Neuronal stem cell (in vitro differentiated cells): Measurements from ENCODE around the gene CTDP1.

ENCODE experiments used
- DNase-seq: peaks from one replicate; pipeline ENCODE4 v3.0.0-alpha.2; 2013; ENCODE audit warnings: low spot score
- H2AFZ ChIP-seq: one replicate; pipeline ENCODE4 v1.6.1; 2013; ENCODE audit warnings: mild to moderate bottlenecking, low read length, inconsistent platforms
- H2AK5ac ChIP-seq: 2 replicates; pipeline ENCODE4 v1.6.1; 2013; ENCODE audit warnings: low read depth, mild to moderate bottlenecking, inconsistent platforms, low read length, moderate library complexity, mixed read lengths
- H2BK120ac ChIP-seq: 2 replicates; pipeline ENCODE4 v1.6.1; 2013; ENCODE audit warnings: low read depth, mild to moderate bottlenecking, inconsistent platforms, low read length, moderate library complexity, mixed read lengths
- H2BK12ac ChIP-seq: one replicate; pipeline ENCODE4 v1.6.1; 2013; ENCODE audit warnings: low read length, inconsistent platforms
- H2BK15ac ChIP-seq: 2 replicates; pipeline ENCODE4 v1.6.1; 2013; ENCODE audit warnings: mild to moderate bottlenecking, low read length, inconsistent platforms, mixed read lengths
- H2BK5ac ChIP-seq: one replicate; pipeline ENCODE4 v1.6.1; 2013; ENCODE audit warnings: inconsistent platforms, mild to moderate bottlenecking, low read length, moderate library complexity
- H3K14ac ChIP-seq: one replicate; pipeline ENCODE4 v1.6.1; 2013; ENCODE audit warnings: low read length, inconsistent platforms
- H3K18ac ChIP-seq: 2 replicates; pipeline ENCODE4 v1.6.1; 2013; ENCODE audit warnings: low read length, inconsistent platforms
- H3K23ac ChIP-seq: 2 replicates; pipeline ENCODE4 v1.6.1; 2013; ENCODE audit warnings: low read depth, mild to moderate bottlenecking, mixed read lengths, low read length, inconsistent platforms; ENCODE audit not compliant: poor library complexity
- H3K27ac ChIP-seq: replicated peaks from 3 replicates; pipeline ENCODE4 v1.5.1; 2013; ENCODE audit warnings: low read length, inconsistent platforms
- H3K27me3 ChIP-seq, 3 experiments: 2 replicates each; pipeline ENCODE4 v1.6.1; 2013; ENCODE audit warnings: low read length in 3 of 3, mild to moderate bottlenecking in 2 of 3, inconsistent platforms in 1 of 3, low read depth in 1 of 3, mixed read lengths in 1 of 3, moderate library complexity in 1 of 3; ENCODE audit not compliant: control insufficient read depth in 3 of 3, insufficient read depth in 3 of 3
- H3K36me3 ChIP-seq, 2 donors: replicated peaks in 1 of 2; 2 replicates each; pipeline ENCODE4 v1.6.1; 2013; ENCODE audit warnings: low read length in 2 of 2; ENCODE audit not compliant: control insufficient read depth in 2 of 2, insufficient read depth in 2 of 2
- H3K4ac ChIP-seq: 2 replicates; pipeline ENCODE4 v1.6.1; 2013; ENCODE audit warnings: inconsistent platforms, mild to moderate bottlenecking, low read length, moderate library complexity
- H3K4me1 ChIP-seq, 2 donors: 1 replicate in 1 of 2; 2 replicates in 1 of 2; pipeline ENCODE4 v1.6.1; 2013; ENCODE audit warnings: low read length in 2 of 2, low read depth in 1 of 2; ENCODE audit not compliant: control insufficient read depth in 2 of 2, insufficient read depth in 1 of 2
- H3K4me2 ChIP-seq: one replicate; pipeline ENCODE4 v1.6.1; 2013; ENCODE audit warnings: mild to moderate bottlenecking, low read length, inconsistent platforms; ENCODE audit not compliant: insufficient read depth, poor library complexity, severe bottlenecking
- H3K4me3 ChIP-seq, 2 donors: 2 replicates each; pipeline ENCODE4 v1.5.1; 2013; ENCODE audit warnings: low read length in 2 of 2, mild to moderate bottlenecking in 2 of 2, inconsistent platforms in 1 of 2, moderate library complexity in 1 of 2
- H3K79me1 ChIP-seq: one replicate; pipeline ENCODE4 v1.6.1; 2013; ENCODE audit warnings: low read depth, mild to moderate bottlenecking, inconsistent platforms, low read length, moderate library complexity
- H3K9ac ChIP-seq: one replicate; pipeline ENCODE4 v1.6.1; 2013; ENCODE audit warnings: mild to moderate bottlenecking, low read depth, low read length, inconsistent platforms; ENCODE audit not compliant: poor library complexity
- H3K9me3 ChIP-seq, 2 donors: replicated peaks in 1 of 2; 2 replicates each; pipeline versions ENCODE3 to v1.6.1; 2013; ENCODE audit warnings: low read length in 2 of 2, mild to moderate bottlenecking in 2 of 2, inconsistent platforms in 1 of 2, low read depth in 1 of 2, mixed read lengths in 1 of 2, moderate library complexity in 1 of 2; ENCODE audit not compliant: control insufficient read depth in 2 of 2, insufficient read depth in 1 of 2
- H4K8ac ChIP-seq: one replicate; pipeline ENCODE4 v1.6.1; 2013; ENCODE audit warnings: low read depth, mild to moderate bottlenecking, inconsistent platforms, low read length, moderate library complexity
- H4K91ac ChIP-seq: one replicate; pipeline ENCODE4 v1.6.1; 2013; ENCODE audit warnings: low read length, low read depth, mild to moderate bottlenecking, inconsistent platforms; ENCODE audit not compliant: poor library complexity
- WGBS, 2 donors: extraction: QIAGEN DNeasy Blood & Tissue Kit; methylation state at CpG; one replicate each; pipeline ENCODE4 v1.1.7; 2013; ENCODE audit warnings: missing lambda C conversion rate in 2 of 2, mixed read lengths in 1 of 2; ENCODE audit not compliant: insufficient read length in 2 of 2, insufficient replicate concordance in 1 of 2; ENCODE audit errors: extremely low coverage in 2 of 2; 5-methylcytosine and 5-hydroxymethylcytosine counted together

CTDP1 gene

GRCh38 chr18:79712206-79712857 lies 32.7 kb downstream of the CTDP1 start:
- peaks cover 26 to 88% of the 10 kb centered on the region in 2 donors for H3K36me3 ChIP-seq
- H2AFZ ChIP-seq, result no peak overlapping the region

GRCh38 chr18:79713341-79713740 lies 33.7 kb downstream of the CTDP1 start:
- Histone ChIP-seq H3K4ac (no peak overlapping the region), H2BK12ac (no peak overlapping the region), H3K9me3 (no peaks in the 10 kb centered on the region), H4K8ac (no peak overlapping the region), H3K4me2 (no peak overlapping the region), H2BK5ac (no peak overlapping the region), H3K9ac (no peak overlapping the region), H2BK15ac (no peak overlapping the region), H3K36me3 (peaks cover 22 to 83% of the 10 kb centered on the region in 2 donors), H3K23ac (no peak overlapping the region), H3K4me3 (no peak overlapping the region), H3K27ac (no peak overlapping the region), H2AK5ac (no peak overlapping the region), H3K27me3 (no peaks in the 10 kb centered on the region), H2AFZ (no peak overlapping the region), H3K14ac (no peak overlapping the region), H3K18ac (no peak overlapping the region), H2BK120ac (no peak overlapping the region), H4K91ac (no peak overlapping the region), H3K4me1 (no peaks in the 10 kb centered on the region), H3K79me1 (peaks cover 4% of the 10 kb centered on the region)
- no peak for DNase-seq
- no CpG with 5 or more reads among the region's 11 CpGs for WGBS, 2 donors

More at GRCh38 chr18:79712206-79712857, 32.7 kb downstream of the CTDP1 start:
- Histone ChIP-seq H3K4ac (no peak overlapping the region), H2BK5ac (no peak overlapping the region), H3K27me3 (no peaks in the 10 kb centered on the region), H3K4me1 (no peaks in the 10 kb centered on the region), H3K79me1 (peaks cover 4% of the 10 kb centered on the region), H3K9ac (no peak overlapping the region), H2BK15ac (no peak overlapping the region), H3K27ac (no peak overlapping the region), H3K9me3 (no peaks in the 10 kb centered on the region), H3K23ac (no peak overlapping the region), H2AK5ac (no peak overlapping the region), H3K4me2 (no peak overlapping the region), H3K4me3 (no peak overlapping the region), H2BK12ac (no peak overlapping the region), H4K8ac (peak overlapping the region; percentile 31), H4K91ac (no peak overlapping the region), H3K14ac (no peak overlapping the region), H2BK120ac (no peak overlapping the region), H3K18ac (no peak overlapping the region)
- no peak for DNase-seq
- no CpG with 5 or more reads among the region's 20 CpGs for WGBS, 2 donors

- no CpG with 5 or more reads among the region's 47 CpGs for WGBS, 2 donors
- Histone ChIP-seq H3K9me3 (no peaks in the 10 kb centered on the region), H3K36me3 (peaks cover 23 to 86% of the 10 kb centered on the region in 2 donors), H3K79me1 (peaks cover 4% of the 10 kb centered on the region), H3K14ac (peak overlapping the region; percentile 71), H2AK5ac (no peak overlapping the region), H3K27me3 (no peaks in the 10 kb centered on the region), H2AFZ (no peak overlapping the region), H3K9ac (peak overlapping the region; percentile 70), H2BK15ac (no peak overlapping the region), H3K4me1 (no peaks in the 10 kb centered on the region), H2BK12ac (no peak overlapping the region), H3K18ac (no peak overlapping the region), H3K4me3 (peak overlapping the region in 1 of 2 donors; percentile 47), H4K8ac (no peak overlapping the region), H3K23ac (peak overlapping the region; percentile 73), H3K4me2 (no peak overlapping the region), H2BK120ac (no peak overlapping the region), H2BK5ac (no peak overlapping the region), H3K27ac (no peak overlapping the region), H4K91ac (no peak overlapping the region), H3K4ac (no peak overlapping the region)
- DNase-seq, result no peak
Observed at GRCh38 chr18:79714531-79715240, 35.1 kb downstream of the CTDP1 start.

GRCh38 chr18:79715280-79715679 lies 35.7 kb downstream of the CTDP1 start:
- Histone ChIP-seq H2BK15ac (no peak overlapping the region), H2AFZ (no peak overlapping the region), H3K14ac (no peak overlapping the region), H2AK5ac (no peak overlapping the region), H3K9me3 (no peaks in the 10 kb centered on the region), H2BK5ac (no peak overlapping the region), H4K91ac (no peak overlapping the region), H3K4me2 (no peak overlapping the region), H3K4me1 (no peaks in the 10 kb centered on the region), H2BK120ac (no peak overlapping the region), H3K79me1 (peaks cover 4% of the 10 kb centered on the region), H3K36me3 (peaks cover 29 to 87% of the 10 kb centered on the region in 2 donors), H3K27me3 (no peaks in the 10 kb centered on the region), H3K4ac (no peak overlapping the region), H4K8ac (no peak overlapping the region), H2BK12ac (no peak overlapping the region), H3K23ac (no peak overlapping the region), H3K9ac (no peak overlapping the region), H3K4me3 (no peak overlapping the region), H3K27ac (no peak overlapping the region), H3K18ac (no peak overlapping the region)
- no peak for DNase-seq
- WGBS, 2 donors, result no CpG with 5 or more reads among the region's 26 CpGs
